Astrocyte of the cerebellum (primary cell): ENCODE data around the gene LRP1B.
A peak's percentile ranks its signal among the peaks of the same experiment; 100 is the strongest.
"Not testable (repeated sequence)": the region's sequence is repeated elsewhere in the genome, so short reads cannot be mapped to it uniquely, and the experiment has no call there.

ENCODE experiments used
- DNase-seq: peaks from one replicate; pipeline ENCODE4 v3.0.0-alpha.2; 2011; ENCODE audit warnings: low read depth
- H3K4me3 ChIP-seq: 2 replicates; pipeline ENCODE4 v1.5.1; 2011; ENCODE audit warnings: mild to moderate bottlenecking, low read depth, low read length, moderate library complexity
- CTCF ChIP-seq: IDR thresholded peaks from 2 replicates; pipeline ENCODE4 v1.5.1; 2012; ENCODE audit warnings: low read length, low read depth, moderate library complexity, mild to moderate bottlenecking; ENCODE audit errors: missing control alignments
- in situ Hi-C: cut with HindIII; loops from 2 replicates; pipeline ENCODE4 v1.10.0; 2017; ENCODE audit warnings: low sequenced_read_pairs

LRP1B gene

GRCh38 chr2:140658760-140659692 is 1471.8 kb downstream of the LRP1B start:
- in situ Hi-C loops = no loop called here
- H3K4me3 ChIP-seq = no peak overlapping the region
- TF ChIP-seq CTCF = no peak
- no peak for DNase-seq

GRCh38 chr2:140657657-140658056 is 1473.2 kb downstream of the LRP1B start:
- no peak for TF ChIP-seq CTCF
- no peak overlapping the region for H3K4me3 ChIP-seq
- no peak for DNase-seq
- in situ Hi-C loops = no loop called here

- no peak for TF ChIP-seq CTCF
- DNase-seq = no peak
- H3K4me3 ChIP-seq = no peak overlapping the region
- in situ Hi-C loops = no loop called here
These were observed 1476.3 kb downstream of the LRP1B start for GRCh38 chr2:140654565-140654964.

GRCh38 chr2:140650825-140651224 is 1480.0 kb downstream of the LRP1B start:
- no peak overlapping the region for H3K4me3 ChIP-seq
- no peak for TF ChIP-seq CTCF
- in situ Hi-C loops = no loop called here
- no peak for DNase-seq

GRCh38 chr2:140650134-140650533 is 1480.7 kb downstream of the LRP1B start:
- DNase-seq, H3K4me3 ChIP-seq, in situ Hi-C loops: not testable (repeated sequence)

- H3K4me3 ChIP-seq = no peak overlapping the region
- TF ChIP-seq CTCF = no peak
- in situ Hi-C loops = no loop called here
- DNase-seq = no peak
These were observed 1482.4 kb downstream of the LRP1B start for GRCh38 chr2:140648393-140648792.

- peak; percentile 9 for DNase-seq
- H3K4me3 ChIP-seq = no peak overlapping the region
- in situ Hi-C loops = no loop called here
- no peak for TF ChIP-seq CTCF
These were observed 1487.0 kb downstream of the LRP1B start for GRCh38 chr2:140643761-140644187.
